T-helper 1 cell treated with Interleukin-12 subunit alpha and Interleukin-12 subunit beta and Interleukin-4 antibody, amounts not matched to agents 30 μg/mL and 1 μg/mL, for 36 hours (primary cell): Measurements from ENCODE around the gene NR4A3.
A peak's percentile ranks its signal among the peaks of the same experiment; 100 is the strongest.

ENCODE experiments used
- H3K27ac Mint-ChIP-seq: one replicate; pipeline ENCODE4 v1.8.0; 2021; ENCODE audit warnings: mild to moderate bottlenecking, mixed read lengths
- H3K27me3 Mint-ChIP-seq: one replicate; pipeline ENCODE4 v1.8.0; 2021; ENCODE audit warnings: low read depth, mixed read lengths
- H3K36me3 Mint-ChIP-seq: one replicate; pipeline ENCODE4 v1.8.0; 2021; ENCODE audit warnings: low read depth, mixed read lengths
- H3K4me1 Mint-ChIP-seq: one replicate; pipeline ENCODE4 v1.8.0; 2021; ENCODE audit warnings: low read depth, mixed read lengths
- H3K4me3 Mint-ChIP-seq: one replicate; pipeline ENCODE4 v1.8.0; 2021; ENCODE audit warnings: mild to moderate bottlenecking, moderate library complexity, mixed read lengths
- H3K9me3 Mint-ChIP-seq: one replicate; pipeline ENCODE4 v1.8.0; 2021; ENCODE audit warnings: mixed read lengths

The NR4A3 gene

DNA sequence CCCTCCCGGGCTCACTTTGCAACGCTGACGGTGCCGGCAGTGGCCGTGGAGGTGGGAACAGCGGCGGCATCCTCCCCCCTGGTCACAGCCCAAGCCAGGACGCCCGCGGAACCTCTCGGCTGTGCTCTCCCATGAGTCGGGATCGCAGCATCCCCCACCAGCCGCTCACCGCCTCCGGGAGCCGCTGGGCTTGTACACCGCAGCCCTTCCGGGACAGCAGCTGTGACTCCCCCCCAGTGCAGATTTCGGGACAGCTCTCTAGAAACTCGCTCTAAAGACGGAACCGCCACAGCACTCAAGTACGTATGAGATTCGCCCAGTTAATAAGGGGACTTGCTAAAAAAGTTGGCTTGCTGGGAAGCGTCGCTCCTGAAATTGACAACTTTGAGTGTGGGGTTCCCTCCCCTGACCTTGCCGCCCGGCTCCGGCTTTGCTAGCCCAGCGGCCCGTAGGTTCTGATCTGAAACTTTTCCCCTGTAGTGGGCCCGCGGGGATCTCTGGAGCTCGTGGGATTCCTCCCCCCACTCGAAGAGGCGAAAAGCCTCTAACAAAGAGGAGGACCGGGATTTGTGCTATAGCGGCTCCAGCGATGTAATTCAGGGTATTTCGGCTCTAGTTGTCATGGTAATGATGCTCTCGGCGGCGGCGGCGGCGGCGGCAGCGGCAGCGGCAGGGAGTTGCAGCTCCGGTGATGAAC is 572 bp downstream of the NR4A3 start:
- H3K4me3 Mint-ChIP-seq: peak overlapping the region; percentile 96
- peaks cover 73% of the 10 kb centered on the region for H3K27me3 Mint-ChIP-seq
- H3K9me3 Mint-ChIP-seq: no peaks in the 10 kb centered on the region
- H3K36me3 Mint-ChIP-seq: peaks cover 3% of the 10 kb centered on the region
- H3K27ac Mint-ChIP-seq: peak overlapping the region; percentile 78
- H3K4me1 Mint-ChIP-seq: peaks cover 63% of the 10 kb centered on the region

DNA sequence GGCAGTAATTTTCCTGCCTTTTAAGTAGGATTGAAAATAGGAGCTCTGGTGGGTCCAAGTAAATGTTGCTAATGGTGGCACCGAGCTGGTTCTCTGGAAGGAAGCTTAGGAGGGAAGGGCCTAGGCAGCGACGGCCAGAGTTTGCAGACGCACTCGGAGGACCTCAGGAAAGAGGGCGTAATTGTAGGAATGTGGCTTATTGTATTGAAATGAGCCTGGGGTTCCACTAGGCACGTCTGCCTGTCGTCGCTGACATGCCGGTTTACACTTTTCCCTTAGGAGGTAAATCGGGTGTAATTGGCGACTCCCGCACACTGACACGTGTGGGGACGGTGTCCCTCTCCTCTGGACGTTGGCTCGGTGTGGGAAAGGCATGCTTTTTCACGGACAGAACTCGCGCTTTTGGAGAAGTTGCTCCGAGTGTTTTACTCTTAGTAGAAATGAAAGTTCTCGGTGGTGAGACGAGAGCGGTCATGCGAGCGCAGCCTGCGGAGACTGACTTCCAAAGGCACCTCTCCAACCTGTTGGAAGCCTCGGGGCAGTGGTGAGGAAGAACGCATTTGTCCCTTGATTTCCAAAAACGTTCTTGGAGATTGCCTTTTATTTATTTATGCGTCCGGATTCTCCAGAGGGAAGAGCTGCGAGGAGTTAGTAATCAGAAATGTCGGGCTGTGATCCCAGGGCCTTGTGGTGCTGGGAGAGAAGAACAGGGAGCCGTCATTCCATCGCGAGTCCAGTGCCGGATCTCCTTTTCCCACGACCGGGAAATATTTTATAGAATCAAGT is 1.3 kb downstream of the NR4A3 start:
- peaks cover 4% of the 10 kb centered on the region for H3K36me3 Mint-ChIP-seq
- H3K27ac Mint-ChIP-seq: peak overlapping the region; percentile 78
- H3K27me3 Mint-ChIP-seq: peaks cover 70% of the 10 kb centered on the region
- H3K4me1 Mint-ChIP-seq: peaks cover 66% of the 10 kb centered on the region
- H3K9me3 Mint-ChIP-seq: no peaks in the 10 kb centered on the region
- H3K4me3 Mint-ChIP-seq: peak overlapping the region; percentile 96

DNA sequence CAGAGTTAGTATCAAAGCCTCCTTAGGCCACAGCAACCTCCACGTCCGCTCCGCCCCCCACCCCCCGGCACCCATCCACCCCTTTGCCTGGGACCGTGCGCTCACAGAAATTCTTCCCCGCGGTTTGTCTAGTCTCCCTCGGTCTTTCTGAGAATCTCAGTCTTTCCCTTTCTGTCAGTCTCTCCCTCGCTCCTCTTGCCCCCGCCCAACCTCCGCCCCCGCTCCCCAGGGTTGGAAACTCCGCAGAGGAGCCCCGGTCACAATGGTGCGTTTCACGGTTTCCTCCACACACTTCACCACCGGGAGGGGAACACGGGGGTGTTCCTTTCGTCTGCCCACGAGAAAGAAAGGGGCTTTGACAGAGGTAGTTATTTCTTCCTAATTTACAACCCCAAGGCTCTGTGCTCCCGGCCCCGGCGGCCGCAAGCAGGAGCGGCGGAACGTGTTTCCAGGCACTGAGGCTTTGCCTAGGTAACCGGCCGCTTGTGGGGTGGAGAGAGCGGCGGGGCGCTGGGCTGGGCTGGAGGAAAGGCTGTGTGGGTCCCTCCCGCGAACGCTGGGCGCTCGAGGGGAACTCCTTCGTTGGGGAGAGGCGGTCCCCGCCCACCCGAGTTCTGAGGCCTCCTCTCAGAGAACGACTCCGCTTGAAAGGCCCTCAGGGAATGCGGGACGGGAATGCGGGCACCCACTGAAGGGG is 2.1 kb downstream of the NR4A3 start:
- H3K36me3 Mint-ChIP-seq: peaks cover 5% of the 10 kb centered on the region
- peak overlapping the region; percentile 63 for H3K27ac Mint-ChIP-seq
- H3K27me3 Mint-ChIP-seq: peaks cover 67% of the 10 kb centered on the region
- H3K4me3 Mint-ChIP-seq: peak overlapping the region; percentile 96
- no peaks in the 10 kb centered on the region for H3K9me3 Mint-ChIP-seq
- peaks cover 59% of the 10 kb centered on the region for H3K4me1 Mint-ChIP-seq

DNA sequence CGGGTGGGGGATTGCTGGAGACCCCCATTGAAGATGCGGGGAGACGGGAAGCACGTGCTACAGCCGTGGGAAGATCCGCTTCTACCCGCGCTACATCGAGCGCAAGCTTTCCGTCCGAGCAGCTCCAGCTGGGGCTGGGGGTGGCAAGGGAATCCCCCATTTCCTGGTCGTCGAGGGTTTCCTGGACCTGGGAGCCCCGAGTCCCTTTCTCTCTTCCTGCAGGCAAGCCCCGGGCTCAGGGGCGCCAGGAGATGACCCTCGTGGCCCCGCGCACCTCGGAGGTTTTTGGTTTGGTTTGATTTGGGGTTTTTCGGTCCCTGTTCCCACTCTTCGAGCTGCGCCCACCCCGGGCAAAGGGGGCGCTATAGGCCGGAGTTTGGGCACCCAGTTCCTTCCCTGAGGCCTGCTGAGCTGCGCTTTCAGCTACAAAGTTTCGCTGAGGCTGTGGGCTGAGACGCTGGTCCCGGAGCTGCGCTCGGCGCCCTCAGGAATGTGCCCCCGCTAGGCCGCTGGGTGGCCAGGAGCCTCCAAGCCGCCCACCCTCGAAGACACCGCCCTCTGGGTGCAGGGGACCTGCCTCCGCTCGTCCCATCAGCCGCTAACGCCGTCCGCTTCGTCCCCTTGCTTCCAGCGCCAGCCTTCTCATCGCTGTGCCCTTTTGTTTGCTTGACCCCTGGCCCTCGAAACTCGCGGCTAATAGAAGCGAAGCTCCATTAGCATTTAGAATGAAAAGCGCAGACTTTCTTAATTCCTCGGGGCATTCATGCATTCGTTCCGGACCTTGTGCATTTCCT is 2.9 kb downstream of the NR4A3 start:
- Mint-ChIP-seq H3K9me3 (no peaks in the 10 kb centered on the region), H3K4me1 (peaks cover 54% of the 10 kb centered on the region), H3K4me3 (peak overlapping the region; percentile 75), H3K27ac (no peak overlapping the region), H3K27me3 (peaks cover 74% of the 10 kb centered on the region), H3K36me3 (peaks cover 11% of the 10 kb centered on the region)

DNA sequence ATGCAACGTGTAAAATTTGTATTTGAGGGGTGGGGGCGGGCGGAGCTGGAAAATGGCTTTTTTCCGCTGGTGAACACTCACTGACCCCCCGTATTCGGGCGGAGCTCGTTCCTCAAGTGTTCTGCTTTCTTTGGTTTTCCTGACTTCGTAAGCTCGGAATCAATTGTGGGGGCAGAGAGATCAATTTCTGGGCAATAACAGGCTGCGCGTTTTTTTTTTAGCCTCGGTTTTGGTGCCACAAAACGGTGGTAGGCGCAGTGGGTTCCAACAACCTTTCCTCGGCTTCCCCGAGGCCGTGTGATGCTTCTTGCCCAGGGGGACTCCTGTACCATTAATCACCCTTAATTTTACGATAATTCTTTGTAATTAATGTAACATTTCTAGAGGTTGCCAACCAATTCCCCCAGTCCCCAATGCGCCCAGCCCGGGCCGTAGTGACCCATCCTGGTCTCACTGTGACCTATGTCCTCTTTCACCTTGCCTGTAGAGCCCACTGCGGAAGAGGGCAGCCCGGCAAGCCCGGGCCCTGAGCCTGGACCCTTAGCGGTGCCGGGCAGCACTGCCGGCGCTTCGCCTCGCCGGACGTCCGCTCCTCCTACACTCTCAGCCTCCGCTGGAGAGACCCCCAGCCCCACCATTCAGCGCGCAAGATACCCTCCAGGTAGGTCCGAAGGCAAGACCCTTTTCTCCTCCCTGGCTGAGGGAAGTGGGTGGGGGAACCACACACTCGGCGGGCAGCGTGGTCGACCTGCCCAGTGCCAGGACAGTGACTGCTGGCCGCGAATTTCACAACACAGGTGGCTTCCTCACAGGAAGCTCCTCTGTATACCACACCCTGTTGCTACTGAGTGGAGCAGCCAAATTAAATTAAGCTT is 3.7 kb downstream of the NR4A3 start:
- Mint-ChIP-seq H3K36me3 (peaks cover 14% of the 10 kb centered on the region), H3K27ac (no peak overlapping the region), H3K27me3 (peaks cover 76% of the 10 kb centered on the region), H3K4me3 (peak overlapping the region; percentile 75), H3K4me1 (peaks cover 50% of the 10 kb centered on the region), H3K9me3 (no peaks in the 10 kb centered on the region)

DNA sequence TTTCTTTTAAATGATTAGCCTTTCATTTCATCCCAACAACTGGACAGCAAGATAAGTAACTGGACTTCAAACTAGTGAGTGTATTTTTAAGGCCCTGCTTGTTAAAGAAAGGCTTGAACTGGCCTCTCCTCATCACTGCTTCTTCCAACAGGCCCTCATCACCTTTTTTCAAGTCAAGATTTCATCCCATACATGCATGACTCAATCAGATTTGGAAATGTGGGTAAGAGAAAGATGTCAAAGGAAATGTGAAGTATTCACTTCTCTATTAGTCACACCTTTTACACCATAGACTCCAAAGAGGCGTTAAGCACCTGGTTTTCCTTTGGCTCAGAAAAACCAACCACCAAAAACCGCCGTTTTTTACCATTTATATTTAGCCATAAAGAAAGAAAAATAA is 4.9 kb downstream of the NR4A3 start:
- Mint-ChIP-seq H3K36me3 (peaks cover 14% of the 10 kb centered on the region), H3K27ac (no peak overlapping the region)

DNA sequence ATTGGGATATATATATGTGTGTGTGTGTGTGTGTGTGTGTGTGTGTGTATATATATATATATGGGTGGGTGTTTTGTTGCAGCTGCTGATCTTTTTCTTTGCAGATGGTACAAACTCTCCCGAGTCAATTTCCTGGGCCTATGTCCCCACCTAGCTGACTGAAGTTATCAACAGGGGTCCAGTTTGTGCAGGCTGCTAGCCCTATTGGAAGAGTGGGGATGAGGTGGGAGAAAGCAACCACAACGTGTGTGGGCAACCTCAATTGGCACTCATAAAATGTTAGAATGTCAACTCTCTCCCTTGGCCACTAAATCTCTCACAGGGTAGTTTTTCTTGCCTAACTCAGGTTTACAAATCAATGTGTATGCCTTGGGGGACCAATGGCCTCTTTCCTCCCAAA is 5.6 kb downstream of the NR4A3 start:
- Mint-ChIP-seq H3K4me1 (peaks cover 39% of the 10 kb centered on the region), H3K36me3 (peaks cover 14% of the 10 kb centered on the region), H3K27ac (no peak overlapping the region), H3K4me3 (no peak overlapping the region), H3K9me3 (no peaks in the 10 kb centered on the region), H3K27me3 (peaks cover 72% of the 10 kb centered on the region)

More for the DNA sequence above, 4.9 kb downstream of the NR4A3 start:
- H3K4me3 Mint-ChIP-seq: no peak overlapping the region
- H3K27me3 Mint-ChIP-seq: peaks cover 75% of the 10 kb centered on the region
- H3K4me1 Mint-ChIP-seq: peaks cover 43% of the 10 kb centered on the region
- H3K9me3 Mint-ChIP-seq: no peaks in the 10 kb centered on the region

DNA sequence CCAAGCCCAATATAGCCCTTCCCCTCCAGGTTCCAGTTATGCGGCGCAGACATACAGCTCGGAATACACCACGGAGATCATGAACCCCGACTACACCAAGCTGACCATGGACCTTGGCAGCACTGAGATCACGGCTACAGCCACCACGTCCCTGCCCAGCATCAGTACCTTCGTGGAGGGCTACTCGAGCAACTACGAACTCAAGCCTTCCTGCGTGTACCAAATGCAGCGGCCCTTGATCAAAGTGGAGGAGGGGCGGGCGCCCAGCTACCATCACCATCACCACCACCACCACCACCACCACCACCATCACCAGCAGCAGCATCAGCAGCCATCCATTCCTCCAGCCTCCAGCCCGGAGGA is 6.3 kb downstream of the NR4A3 start:
- Mint-ChIP-seq H3K4me3 (no peak overlapping the region), H3K36me3 (peaks cover 12% of the 10 kb centered on the region), H3K27me3 (peaks cover 65% of the 10 kb centered on the region), H3K27ac (no peak overlapping the region), H3K9me3 (no peaks in the 10 kb centered on the region), H3K4me1 (peaks cover 31% of the 10 kb centered on the region)

DNA sequence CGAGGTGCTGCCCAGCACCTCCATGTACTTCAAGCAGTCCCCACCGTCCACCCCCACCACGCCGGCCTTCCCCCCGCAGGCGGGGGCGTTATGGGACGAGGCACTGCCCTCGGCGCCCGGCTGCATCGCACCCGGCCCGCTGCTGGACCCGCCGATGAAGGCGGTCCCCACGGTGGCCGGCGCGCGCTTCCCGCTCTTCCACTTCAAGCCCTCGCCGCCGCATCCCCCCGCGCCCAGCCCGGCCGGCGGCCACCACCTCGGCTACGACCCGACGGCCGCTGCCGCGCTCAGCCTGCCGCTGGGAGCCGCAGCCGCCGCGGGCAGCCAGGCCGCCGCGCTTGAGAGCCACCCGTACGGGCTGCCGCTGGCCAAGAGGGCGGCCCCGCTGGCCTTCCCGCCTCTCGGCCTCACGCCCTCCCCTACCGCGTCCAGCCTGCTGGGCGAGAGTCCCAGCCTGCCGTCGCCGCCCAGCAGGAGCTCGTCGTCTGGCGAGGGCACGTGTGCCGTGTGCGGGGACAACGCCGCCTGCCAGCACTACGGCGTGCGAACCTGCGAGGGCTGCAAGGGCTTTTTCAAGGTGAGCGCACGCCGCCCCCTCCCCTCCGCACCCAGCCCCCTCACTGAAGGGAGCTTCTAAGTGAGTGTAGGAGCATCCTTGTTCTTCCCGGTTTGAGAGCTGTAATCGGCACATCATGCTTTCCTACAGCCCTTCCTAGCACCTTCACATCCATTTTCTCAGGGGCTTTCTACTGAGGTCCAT is 6.9 kb downstream of the NR4A3 start:
- Mint-ChIP-seq H3K9me3 (no peaks in the 10 kb centered on the region), H3K4me3 (no peak overlapping the region), H3K36me3 (peaks cover 15% of the 10 kb centered on the region), H3K27ac (no peak overlapping the region), H3K27me3 (peaks cover 59% of the 10 kb centered on the region), H3K4me1 (peaks cover 26% of the 10 kb centered on the region)

DNA sequence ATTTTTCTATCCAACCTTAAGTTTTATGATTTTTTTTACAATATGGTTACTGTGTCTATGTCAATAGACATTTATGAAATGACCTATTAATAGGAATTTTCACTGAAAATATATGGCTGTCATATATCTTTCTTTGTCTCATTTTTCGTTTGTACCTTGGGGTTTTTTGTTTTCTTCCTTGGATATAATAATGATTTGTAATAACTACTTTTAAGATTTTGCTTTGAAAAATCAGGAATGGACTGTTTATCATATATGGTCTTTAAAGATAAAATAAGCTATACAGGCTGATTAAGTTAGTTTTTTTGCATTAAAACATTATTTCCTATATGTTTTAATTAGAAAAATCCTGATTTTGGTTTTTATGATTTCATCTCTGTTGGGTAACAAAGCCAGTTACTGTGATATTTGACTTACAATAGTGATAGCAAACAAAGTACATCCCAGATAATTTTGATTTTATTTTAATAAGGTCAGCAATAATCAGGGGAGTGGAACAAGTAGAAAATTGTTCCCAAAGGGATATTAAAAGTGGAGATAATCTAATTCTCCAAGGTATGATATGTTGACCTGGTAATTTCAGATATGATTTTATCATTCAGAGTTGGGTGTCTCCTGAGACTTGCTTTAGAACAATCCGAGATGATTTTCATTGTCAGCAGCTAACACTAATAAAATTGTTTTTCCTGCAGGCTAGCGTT is 10.3 kb downstream of the NR4A3 start:
- Mint-ChIP-seq H3K27me3 (peaks cover 26% of the 10 kb centered on the region), H3K27ac (no peak overlapping the region), H3K4me3 (no peak overlapping the region), H3K9me3 (no peaks in the 10 kb centered on the region), H3K36me3 (peaks cover 19% of the 10 kb centered on the region), H3K4me1 (peaks cover 3% of the 10 kb centered on the region)

DNA sequence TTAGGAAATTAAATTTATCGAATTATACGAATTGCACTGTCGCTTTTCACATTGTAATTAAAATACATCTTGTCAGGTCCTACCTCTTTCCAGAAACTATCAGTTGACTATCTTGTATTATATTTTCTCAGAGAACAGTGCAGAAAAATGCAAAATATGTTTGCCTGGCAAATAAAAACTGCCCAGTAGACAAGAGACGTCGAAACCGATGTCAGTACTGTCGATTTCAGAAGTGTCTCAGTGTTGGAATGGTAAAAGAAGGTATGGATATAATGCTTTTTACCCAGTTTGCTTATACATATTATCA is 10.8 kb downstream of the NR4A3 start:
- peaks cover 26% of the 10 kb centered on the region for H3K27me3 Mint-ChIP-seq
- peaks cover 19% of the 10 kb centered on the region for H3K36me3 Mint-ChIP-seq
- H3K27ac Mint-ChIP-seq: no peak overlapping the region
- no peak overlapping the region for H3K4me3 Mint-ChIP-seq
- H3K9me3 Mint-ChIP-seq: no peaks in the 10 kb centered on the region
- H3K4me1 Mint-ChIP-seq: peaks cover 3% of the 10 kb centered on the region

DNA sequence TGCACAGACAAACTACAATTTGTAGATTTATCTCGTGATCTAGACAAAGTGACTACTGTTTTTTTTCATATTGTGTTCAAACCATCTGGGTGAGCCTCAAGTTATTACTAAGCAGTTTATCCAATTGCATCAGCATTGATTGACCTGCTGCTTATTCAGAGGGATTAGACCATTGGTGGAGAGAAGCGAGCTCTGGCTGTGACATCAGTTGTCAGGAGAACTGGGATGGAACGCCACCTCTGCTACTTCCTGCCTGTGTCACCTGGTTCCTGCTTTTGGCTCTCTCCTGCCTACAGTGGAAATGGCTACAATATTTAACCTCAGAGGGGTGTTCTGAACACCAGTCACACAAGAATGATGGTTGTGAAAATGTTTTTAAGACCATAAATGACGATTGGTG is 12.1 kb downstream of the NR4A3 start:
- no peak overlapping the region for H3K4me3 Mint-ChIP-seq
- H3K27me3 Mint-ChIP-seq: peaks cover 24% of the 10 kb centered on the region
- no peak overlapping the region for H3K27ac Mint-ChIP-seq
- H3K36me3 Mint-ChIP-seq: peaks cover 20% of the 10 kb centered on the region
- H3K4me1 Mint-ChIP-seq: no peaks in the 10 kb centered on the region
- H3K9me3 Mint-ChIP-seq: no peaks in the 10 kb centered on the region

DNA sequence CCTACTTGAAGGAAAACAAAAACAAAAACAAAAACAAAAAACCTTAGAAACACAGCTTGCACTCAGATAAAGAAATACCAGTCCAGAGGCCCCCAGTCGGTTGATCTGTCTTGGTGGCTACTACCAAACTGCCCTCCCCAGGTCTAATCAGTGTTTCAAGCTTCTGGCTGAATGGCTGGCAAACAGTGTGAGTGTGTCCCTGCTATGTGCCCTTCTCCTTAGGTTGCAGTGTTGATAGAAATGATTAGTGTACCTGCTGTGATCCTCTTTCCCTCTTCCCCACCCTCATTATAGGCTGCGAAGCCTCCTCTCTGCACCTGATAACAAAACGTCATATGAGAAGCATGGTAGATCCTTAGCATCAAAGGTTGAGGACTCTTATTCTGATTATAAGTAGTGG is 12.8 kb downstream of the NR4A3 start:
- Mint-ChIP-seq H3K9me3 (no peaks in the 10 kb centered on the region), H3K4me3 (no peak overlapping the region), H3K4me1 (no peaks in the 10 kb centered on the region), H3K27me3 (peaks cover 17% of the 10 kb centered on the region), H3K36me3 (peaks cover 16% of the 10 kb centered on the region), H3K27ac (no peak overlapping the region)
